ENCODE data around the gene B3GLCT. TPM values are rescaled to one million over a fixed set of nuclear protein-coding genes. Genes with fewer than 3 reads are reported as not detected.
"Not testable (repeated sequence)": the region's sequence is repeated elsewhere in the genome, so short reads cannot be mapped to it uniquely, and the experiment has no call there.

Gene B3GLCT
- total RNA-seq, 1 donor from 2014 or later = 3.0 TPM

- intact Hi-C loops (cut with micrococcal nuclease) = no loop called here
- no peak for ATAC-seq (ENCODE audit: low read depth)
- peaks cover 19% of the 10 kb centered on the region for H3K36me3 Mint-ChIP-seq (ENCODE audit: low read depth)
- H3K27me3 Mint-ChIP-seq = no peaks in the 10 kb centered on the region
- peaks cover 3% of the 10 kb centered on the region for H3K9me3 Mint-ChIP-seq
- no peak overlapping the region for H3K27ac Mint-ChIP-seq
- H3K4me1 Mint-ChIP-seq = no peaks in the 10 kb centered on the region
- no peak for DNase-seq
- H3K4me3 Mint-ChIP-seq = no peak overlapping the region
- no peak for TF ChIP-seq CTCF (IDR thresholded peaks at IDR 0.05)
- CTCF ChIA-PET = no interaction called here
- POLR2A ChIA-PET = no interaction called here
Measured at GRCh38 chr13:31331068-31331467, 131.3 kb downstream of the B3GLCT start.

- intact Hi-C loops (cut with micrococcal nuclease) = no loop called here
- no peak for TF ChIP-seq CTCF (IDR thresholded peaks at IDR 0.05)
Measured at GRCh38 chr13:31334547-31334946, 134.8 kb downstream of the B3GLCT start.

DNA sequence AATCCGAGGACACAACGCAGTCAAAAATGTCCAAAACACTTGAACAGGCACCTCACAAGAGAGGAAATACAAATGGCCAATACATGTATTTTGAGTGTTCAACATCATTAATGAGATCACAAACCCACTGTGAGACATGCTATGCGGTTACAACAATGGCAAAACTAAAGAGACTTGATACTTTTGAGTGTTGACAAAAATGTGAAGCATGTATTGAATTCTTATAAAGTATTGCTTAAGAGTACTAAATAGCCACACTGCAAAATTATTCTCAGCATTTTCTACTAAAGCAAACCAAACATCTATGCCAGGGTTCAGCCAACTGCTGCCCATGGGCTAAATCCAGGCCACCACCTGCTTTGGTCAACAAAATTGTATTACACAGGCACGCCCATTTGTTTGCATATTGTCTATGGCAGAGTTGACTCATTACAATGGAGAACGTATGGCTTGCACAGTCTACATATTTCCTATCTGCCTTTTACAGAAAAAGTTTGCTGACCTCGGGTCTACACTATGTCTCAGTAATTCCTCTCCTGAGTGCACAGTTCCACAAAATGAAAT lies 135.3 kb downstream of the B3GLCT start:
- CTCF ChIA-PET = no interaction called here
- Mint-ChIP-seq H3K9me3 (peaks cover 3% of the 10 kb centered on the region), H3K4me1 (no peaks in the 10 kb centered on the region), H3K4me3 (no peak overlapping the region), H3K27ac (no peak overlapping the region), H3K27me3 (no peaks in the 10 kb centered on the region), H3K36me3 (ENCODE audit: low read depth) (peaks cover 4% of the 10 kb centered on the region)
- no peak for DNase-seq
- no peak for TF ChIP-seq CTCF (IDR thresholded peaks at IDR 0.05)
- POLR2A ChIA-PET = no interaction called here
- intact Hi-C loops (cut with micrococcal nuclease) = no loop called here
- ATAC-seq (ENCODE audit: low read depth) = no peak

More at GRCh38 chr13:31334547-31334946, 134.8 kb downstream of the B3GLCT start:
- H3K36me3 Mint-ChIP-seq (ENCODE audit: low read depth) = peaks cover 8% of the 10 kb centered on the region
- ATAC-seq (ENCODE audit: low read depth) (no peak), DNase-seq (no peak)
- ChIA-PET CTCF (no interaction called here), POLR2A (no interaction called here)
- H3K27ac Mint-ChIP-seq = no peak overlapping the region
- H3K9me3 Mint-ChIP-seq = peaks cover 3% of the 10 kb centered on the region
- H3K4me1 Mint-ChIP-seq = no peaks in the 10 kb centered on the region
- H3K27me3 Mint-ChIP-seq = no peaks in the 10 kb centered on the region
- H3K4me3 Mint-ChIP-seq = no peak overlapping the region

- intact Hi-C loops (cut with micrococcal nuclease); POLR2A ChIA-PET; ATAC-seq (ENCODE audit: low read depth): not testable (repeated sequence)
Measured at GRCh38 chr13:31339616-31340015, 139.8 kb downstream of the B3GLCT start.

GRCh38 chr13:31340848-31341247 lies 141.1 kb downstream of the B3GLCT start:
- CTCF ChIA-PET; H3K36me3 Mint-ChIP-seq (ENCODE audit: low read depth); H3K9me3 Mint-ChIP-seq; ATAC-seq (ENCODE audit: low read depth); POLR2A ChIA-PET; intact Hi-C loops (cut with micrococcal nuclease); H3K27ac Mint-ChIP-seq; H3K4me1 Mint-ChIP-seq; DNase-seq; H3K27me3 Mint-ChIP-seq; H3K4me3 Mint-ChIP-seq: not testable (repeated sequence)

More at GRCh38 chr13:31339616-31340015, 139.8 kb downstream of the B3GLCT start:
- H3K9me3 Mint-ChIP-seq; DNase-seq; H3K27ac Mint-ChIP-seq; H3K27me3 Mint-ChIP-seq; H3K36me3 Mint-ChIP-seq (ENCODE audit: low read depth); H3K4me1 Mint-ChIP-seq; CTCF ChIA-PET; H3K4me3 Mint-ChIP-seq: not testable (repeated sequence)

DNA sequence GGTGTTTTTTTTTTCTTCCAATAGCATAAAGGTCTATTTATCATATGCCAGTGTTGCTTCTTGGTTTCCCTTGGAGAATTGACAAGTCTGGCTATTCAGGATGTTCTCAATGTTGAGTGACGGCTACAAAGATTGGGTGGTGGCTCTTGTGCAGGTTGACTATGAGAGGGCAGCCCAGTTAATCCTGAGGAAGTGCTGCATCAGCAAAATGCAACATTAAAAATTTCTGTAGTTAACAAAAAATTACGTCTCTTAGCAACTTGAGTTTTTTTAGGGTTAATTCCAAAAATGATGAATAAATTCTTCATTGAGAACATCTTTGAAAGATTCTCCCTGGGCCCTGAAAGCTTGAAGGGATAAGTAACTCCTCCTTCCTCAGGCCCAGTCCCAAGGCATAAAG lies 147.1 kb downstream of the B3GLCT start:
- POLR2A ChIA-PET = no interaction called here
- ATAC-seq (ENCODE audit: low read depth) = no peak
- Mint-ChIP-seq H3K36me3 (ENCODE audit: low read depth) (no peaks in the 10 kb centered on the region), H3K27me3 (peaks cover 6% of the 10 kb centered on the region), H3K4me1 (no peaks in the 10 kb centered on the region), H3K4me3 (no peak overlapping the region), H3K27ac (no peak overlapping the region), H3K9me3 (no peaks in the 10 kb centered on the region)
- CTCF ChIA-PET = no interaction called here
- intact Hi-C loops (cut with micrococcal nuclease) = no loop called here
- DNase-seq = no peak
- no peak for TF ChIP-seq CTCF (IDR thresholded peaks at IDR 0.05)

Measured in activated B cell treated with CpG ODN at 0.5 μM for 24 hours (primary cell).